ENCODE results near the gene NEURL1.

DNA sequence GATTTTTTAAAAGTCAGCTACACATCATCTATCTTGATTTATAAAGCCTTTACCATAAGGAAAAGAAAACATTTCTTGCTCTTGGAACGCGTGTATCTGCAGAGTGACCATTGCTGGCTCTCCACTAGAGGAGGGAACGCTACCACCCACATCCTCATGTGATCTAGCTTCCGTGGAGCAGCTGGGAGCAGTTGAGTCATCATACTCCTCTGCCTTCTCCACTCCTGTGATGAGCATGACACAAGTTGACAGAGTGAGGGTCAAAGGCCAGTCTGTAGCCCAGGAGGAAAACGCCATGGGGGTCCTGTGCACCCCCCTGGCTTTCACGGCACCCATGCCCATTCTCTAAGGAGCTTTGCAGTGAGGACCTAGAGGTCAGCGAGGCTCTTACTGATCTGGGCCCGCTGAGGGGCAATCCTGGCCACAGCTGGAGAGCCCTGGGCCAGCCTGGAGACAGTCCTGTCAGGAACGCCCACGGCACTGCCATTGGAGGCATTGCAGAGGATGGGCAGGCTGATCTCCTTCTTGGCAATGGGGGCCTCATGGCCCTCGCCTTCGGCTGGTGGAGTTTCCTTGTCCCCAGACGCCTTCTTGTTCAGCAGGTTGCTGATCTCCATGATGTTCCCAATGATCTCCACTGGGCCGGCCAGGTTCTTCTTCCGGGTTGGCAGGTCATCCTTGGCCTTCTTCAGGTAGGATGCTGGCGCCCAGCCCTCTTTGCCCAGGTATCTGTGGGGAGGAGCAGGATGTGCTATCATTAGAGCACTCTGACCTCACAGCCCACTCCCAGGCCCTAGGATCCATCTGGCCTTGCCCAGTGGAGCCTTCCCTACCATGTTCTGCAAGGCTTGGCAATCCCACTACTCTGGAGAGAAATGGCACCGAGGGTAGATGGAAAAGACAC, 119.2 kb downstream of the NEURL1 start:
- TF ChIP-seq, protein P1, sequence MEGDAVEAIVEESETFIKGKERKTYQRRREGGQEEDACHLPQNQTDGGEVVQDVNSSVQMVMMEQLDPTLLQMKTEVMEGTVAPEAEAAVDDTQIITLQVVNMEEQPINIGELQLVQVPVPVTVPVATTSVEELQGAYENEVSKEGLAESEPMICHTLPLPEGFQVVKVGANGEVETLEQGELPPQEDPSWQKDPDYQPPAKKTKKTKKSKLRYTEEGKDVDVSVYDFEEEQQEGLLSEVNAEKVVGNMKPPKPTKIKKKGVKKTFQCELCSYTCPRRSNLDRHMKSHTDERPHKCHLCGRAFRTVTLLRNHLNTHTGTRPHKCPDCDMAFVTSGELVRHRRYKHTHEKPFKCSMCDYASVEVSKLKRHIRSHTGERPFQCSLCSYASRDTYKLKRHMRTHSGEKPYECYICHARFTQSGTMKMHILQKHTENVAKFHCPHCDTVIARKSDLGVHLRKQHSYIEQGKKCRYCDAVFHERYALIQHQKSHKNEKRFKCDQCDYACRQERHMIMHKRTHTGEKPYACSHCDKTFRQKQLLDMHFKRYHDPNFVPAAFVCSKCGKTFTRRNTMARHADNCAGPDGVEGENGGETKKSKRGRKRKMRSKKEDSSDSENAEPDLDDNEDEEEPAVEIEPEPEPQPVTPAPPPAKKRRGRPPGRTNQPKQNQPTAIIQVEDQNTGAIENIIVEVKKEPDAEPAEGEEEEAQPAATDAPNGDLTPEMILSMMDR (IDR thresholded peaks at IDR 0.05; ENCODE audit: low read depth, low read length) = no peak
- TF ChIP-seq, protein P2, sequence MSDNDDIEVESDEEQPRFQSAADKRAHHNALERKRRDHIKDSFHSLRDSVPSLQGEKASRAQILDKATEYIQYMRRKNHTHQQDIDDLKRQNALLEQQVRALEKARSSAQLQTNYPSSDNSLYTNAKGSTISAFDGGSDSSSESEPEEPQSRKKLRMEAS (IDR thresholded peaks at IDR 0.05; ENCODE audit: low read depth, low read length) = no peak
- no peak for TF ChIP-seq POLR2A (IDR thresholded peaks at IDR 0.05; ENCODE audit: extremely low read depth, insufficient read length)

Data from NB4 (cell line).